Suprapubic skin (tissue), 4 donors: ENCODE measurements around the gene ANK3. TPM values are rescaled to one million over a fixed set of nuclear protein-coding genes. Genes with fewer than 3 reads are reported as not detected.

Experiments
- DNase-seq, 2 donors: peaks; one replicate each; pipeline ENCODE4 v3.0.0-alpha.2; 2019; ENCODE audit warnings: low spot score in 2 of 2
- H3K27ac ChIP-seq: fragments of 200-600 bp; sonication (generic); one replicate; pipeline ENCODE4 v1.5.1; 2019
- H3K27me3 ChIP-seq: fragments of 200-600 bp; sonication (generic); one replicate; pipeline ENCODE4 v1.5.1; 2019
- H3K36me3 ChIP-seq: fragments of 200-600 bp; sonication (generic); one replicate; pipeline ENCODE4 v1.5.1; 2019
- H3K4me1 ChIP-seq: fragments of 200-600 bp; sonication (generic); one replicate; pipeline ENCODE4 v1.5.1; 2019
- H3K4me3 ChIP-seq: fragments of 200-600 bp; sonication (generic); one replicate; pipeline ENCODE4 v1.5.1; 2019; ENCODE audit warnings: mild to moderate bottlenecking
- H3K9me3 ChIP-seq: fragments of 200-600 bp; sonication (generic); one replicate; pipeline ENCODE4 v1.5.1; 2019
- EP300 ChIP-seq: sonication (generic); formaldehyde crosslinking; IDR thresholded peaks from one replicate; pipeline ENCODE4 v1.6.1; 2017; ENCODE audit warnings: antibody characterized with exemption
- POLR2A ChIP-seq, 2 donors: fragments of 450-650 bp; IDR thresholded peaks; one replicate each; pipeline ENCODE4 v1.6.1; 2017; ENCODE audit warnings: antibody characterized with exemption in 2 of 2, mild to moderate bottlenecking in 2 of 2, moderate library complexity in 2 of 2
- POLR2AphosphoS5 ChIP-seq, 3 donors: sonication (generic); formaldehyde crosslinking; IDR thresholded peaks; one replicate each; pipeline ENCODE4 v1.6.1; 2017; ENCODE audit warnings: antibody characterized with exemption in 3 of 3
- WGBS: methylation state at CpG from one replicate; pipeline ENCODE4 v1.1.5; 2018; 5-methylcytosine and 5-hydroxymethylcytosine counted together
- total RNA-seq, 4 donors: library from RNA; depleted of rRNA; stranded (reverse); fragments of >200 nt; gene quantifications; one replicate each; pipeline ENCODE4 v1.1.0, GENCODE V29; 2016
- TF ChIP-seq, protein P1 (sequence below), 2 donors: fragments of 200-600 bp in 1 of 2; fragments of 450-650 bp in 1 of 2; sonication (generic) in 1 of 2; IDR thresholded peaks; one replicate each; pipeline ENCODE4 v1.5.1; 2016 to 2019; ENCODE audit warnings: antibody characterized with exemption in 2 of 2, mild to moderate bottlenecking in 1 of 2, moderate library complexity in 1 of 2

ANK3 gene
- total RNA-seq, 4 donors from 2014 or later, result 89.1 to 191 (median 112) TPM

GRCh38 chr10:60403168-60403873, 13.6 kb upstream of the ANK3 start:
- Histone ChIP-seq H3K27ac (no peak overlapping the region), H3K9me3 (no peaks in the 10 kb centered on the region), H3K4me1 (peaks cover 9% of the 10 kb centered on the region), H3K36me3 (no peaks in the 10 kb centered on the region), H3K27me3 (no peaks in the 10 kb centered on the region), H3K4me3 (no peak overlapping the region)
- TF ChIP-seq, protein P1, sequence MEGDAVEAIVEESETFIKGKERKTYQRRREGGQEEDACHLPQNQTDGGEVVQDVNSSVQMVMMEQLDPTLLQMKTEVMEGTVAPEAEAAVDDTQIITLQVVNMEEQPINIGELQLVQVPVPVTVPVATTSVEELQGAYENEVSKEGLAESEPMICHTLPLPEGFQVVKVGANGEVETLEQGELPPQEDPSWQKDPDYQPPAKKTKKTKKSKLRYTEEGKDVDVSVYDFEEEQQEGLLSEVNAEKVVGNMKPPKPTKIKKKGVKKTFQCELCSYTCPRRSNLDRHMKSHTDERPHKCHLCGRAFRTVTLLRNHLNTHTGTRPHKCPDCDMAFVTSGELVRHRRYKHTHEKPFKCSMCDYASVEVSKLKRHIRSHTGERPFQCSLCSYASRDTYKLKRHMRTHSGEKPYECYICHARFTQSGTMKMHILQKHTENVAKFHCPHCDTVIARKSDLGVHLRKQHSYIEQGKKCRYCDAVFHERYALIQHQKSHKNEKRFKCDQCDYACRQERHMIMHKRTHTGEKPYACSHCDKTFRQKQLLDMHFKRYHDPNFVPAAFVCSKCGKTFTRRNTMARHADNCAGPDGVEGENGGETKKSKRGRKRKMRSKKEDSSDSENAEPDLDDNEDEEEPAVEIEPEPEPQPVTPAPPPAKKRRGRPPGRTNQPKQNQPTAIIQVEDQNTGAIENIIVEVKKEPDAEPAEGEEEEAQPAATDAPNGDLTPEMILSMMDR (IDR thresholded peaks at IDR 0.05), result no peak
- TF ChIP-seq POLR2A (IDR thresholded peaks at IDR 0.05), result no peak
- TF ChIP-seq EP300, result no peak
- TF ChIP-seq POLR2AphosphoS5 (IDR thresholded peaks at IDR 0.05), result no peak
- WGBS, result 92% methylated on average over 8 of the region's 8 CpGs
- no peak for DNase-seq

DNA sequence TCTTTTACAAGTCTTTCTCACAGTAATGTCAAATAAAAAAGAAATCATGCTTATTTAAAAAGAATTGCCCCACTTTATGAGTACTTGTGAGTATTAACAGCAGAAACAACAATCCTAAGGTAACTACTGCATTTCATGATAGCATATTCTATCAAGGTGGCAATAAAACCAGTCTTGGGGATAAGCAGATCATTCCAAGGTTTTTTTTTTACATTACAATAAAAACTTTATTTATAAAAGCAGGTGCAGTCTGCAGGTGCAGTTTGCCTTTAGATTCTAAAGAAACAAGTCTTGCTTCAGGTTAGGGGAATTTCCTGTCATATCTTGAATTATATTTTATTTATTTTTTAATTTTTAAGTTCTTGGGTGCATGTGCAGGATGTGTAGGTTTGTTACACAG, 10.7 kb upstream of the ANK3 start:
- Histone ChIP-seq H3K27me3 (no peaks in the 10 kb centered on the region), H3K4me1 (peaks cover 9% of the 10 kb centered on the region), H3K27ac (no peak overlapping the region), H3K9me3 (no peaks in the 10 kb centered on the region), H3K4me3 (no peak overlapping the region), H3K36me3 (no peaks in the 10 kb centered on the region)
- no peak for DNase-seq
- TF ChIP-seq POLR2AphosphoS5 (IDR thresholded peaks at IDR 0.05), result no peak
- TF ChIP-seq, protein P1 (IDR thresholded peaks at IDR 0.05), result no peak
- no peak for TF ChIP-seq EP300
- TF ChIP-seq POLR2A (IDR thresholded peaks at IDR 0.05), result no peak

- no peak overlapping the region for H3K4me3 ChIP-seq
- no peaks in the 10 kb centered on the region for H3K36me3 ChIP-seq
- peaks cover 9% of the 10 kb centered on the region for H3K4me1 ChIP-seq
- H3K27ac ChIP-seq, result no peak overlapping the region
- DNase-seq, result no peak
- H3K9me3 ChIP-seq, result no peaks in the 10 kb centered on the region
- no peaks in the 10 kb centered on the region for H3K27me3 ChIP-seq
- TF ChIP-seq POLR2A (IDR thresholded peaks at IDR 0.05), result no peak
- TF ChIP-seq POLR2AphosphoS5 (IDR thresholded peaks at IDR 0.05), result no peak
- no peak for TF ChIP-seq EP300
- TF ChIP-seq, protein P1 (IDR thresholded peaks at IDR 0.05), result no peak
- WGBS, result 54% methylated on average over 8 of the region's 8 CpGs
These were observed 9.7 kb upstream of the ANK3 start for GRCh38 chr10:60399328-60399727.

GRCh38 chr10:60397792-60398191, 8.1 kb upstream of the ANK3 start:
- Histone ChIP-seq H3K4me1 (peaks cover 9% of the 10 kb centered on the region), H3K27ac (no peak overlapping the region), H3K36me3 (no peaks in the 10 kb centered on the region), H3K9me3 (no peaks in the 10 kb centered on the region), H3K27me3 (no peaks in the 10 kb centered on the region), H3K4me3 (no peak overlapping the region)
- WGBS, result 64% methylated on average over 2 of the region's 2 CpGs
- TF ChIP-seq EP300 (no peak), POLR2AphosphoS5 (IDR thresholded peaks at IDR 0.05) (no peak), POLR2A (IDR thresholded peaks at IDR 0.05) (no peak)
- TF ChIP-seq, protein P1 (IDR thresholded peaks at IDR 0.05), result no peak
- DNase-seq, result no peak

- TF ChIP-seq POLR2AphosphoS5 (IDR thresholded peaks at IDR 0.05) (no peak), EP300 (no peak), POLR2A (IDR thresholded peaks at IDR 0.05) (no peak)
- TF ChIP-seq, protein P1 (IDR thresholded peaks at IDR 0.05), result no peak
- WGBS, result 92% methylated on average over 3 of the region's 3 CpGs
- peaks cover 9% of the 10 kb centered on the region for H3K4me1 ChIP-seq
- DNase-seq, result no peak
- H3K9me3 ChIP-seq, result no peaks in the 10 kb centered on the region
- no peak overlapping the region for H3K4me3 ChIP-seq
- H3K27me3 ChIP-seq, result no peaks in the 10 kb centered on the region
- H3K36me3 ChIP-seq, result no peaks in the 10 kb centered on the region
- no peak overlapping the region for H3K27ac ChIP-seq
These were observed 7.1 kb upstream of the ANK3 start for GRCh38 chr10:60396766-60397165.
